Renal cortical epithelial cell (primary cell): ENCODE measurements around the gene TMPRSS13. TPM values are rescaled to one million over a fixed set of nuclear protein-coding genes. Genes with fewer than 3 reads are reported as not detected.

ENCODE experiments used
- DNase-seq: peaks from one replicate; pipeline ENCODE4 v3.0.0-alpha.2; 2011; ENCODE audit warnings: low read depth
- total RNA-seq: library from RNA; depleted of rRNA; stranded (reverse); fragments of >200 nt; gene quantifications from 2 replicates; pipeline ENCODE4 v1.2.3, GENCODE V29; 2014

The TMPRSS13 gene
- total RNA-seq, 1 donor from 2014 or later = not detected

GRCh38 chr11:117892651-117893050 is 36.6 kb downstream of the TMPRSS13 start:
- DNase-seq = no peak

GRCh38 chr11:117891362-117891761 is 37.8 kb downstream of the TMPRSS13 start:
- DNase-seq = no peak

GRCh38 chr11:117888139-117888566 is 41.0 kb downstream of the TMPRSS13 start:
- DNase-seq = peak; percentile 31

GRCh38 chr11:117887431-117888138 is 41.6 kb downstream of the TMPRSS13 start:
- DNase-seq = no peak

GRCh38 chr11:117885777-117886176 is 43.4 kb downstream of the TMPRSS13 start:
- no peak for DNase-seq

- peak; percentile 47 for DNase-seq
These were observed 44.2 kb downstream of the TMPRSS13 start for GRCh38 chr11:117884994-117885393.

DNA sequence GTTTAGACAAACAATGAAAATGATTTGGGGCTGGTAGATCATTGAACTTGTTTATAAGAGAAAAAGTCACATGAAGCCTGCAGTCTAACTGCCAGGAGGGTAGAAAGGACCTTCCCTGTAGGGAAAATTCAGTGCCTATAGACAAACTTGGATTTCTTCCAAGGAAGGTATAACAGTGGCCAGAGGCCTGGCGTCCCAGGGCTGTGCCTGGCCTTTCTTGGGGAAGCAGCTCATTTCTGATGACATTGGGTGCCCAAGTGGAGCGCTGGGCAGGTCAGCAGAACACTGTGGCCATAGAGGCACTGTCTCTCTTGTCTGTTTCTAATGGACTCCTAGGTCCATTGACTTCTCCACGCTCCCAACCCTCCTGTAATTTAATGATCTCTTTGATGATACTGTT is 46.1 kb downstream of the TMPRSS13 start:
- no peak for DNase-seq

- DNase-seq = no peak
These were observed 46.8 kb downstream of the TMPRSS13 start for GRCh38 chr11:117882311-117882905.

GRCh38 chr11:117881217-117881616 is 48.0 kb downstream of the TMPRSS13 start:
- no peak for DNase-seq

DNA sequence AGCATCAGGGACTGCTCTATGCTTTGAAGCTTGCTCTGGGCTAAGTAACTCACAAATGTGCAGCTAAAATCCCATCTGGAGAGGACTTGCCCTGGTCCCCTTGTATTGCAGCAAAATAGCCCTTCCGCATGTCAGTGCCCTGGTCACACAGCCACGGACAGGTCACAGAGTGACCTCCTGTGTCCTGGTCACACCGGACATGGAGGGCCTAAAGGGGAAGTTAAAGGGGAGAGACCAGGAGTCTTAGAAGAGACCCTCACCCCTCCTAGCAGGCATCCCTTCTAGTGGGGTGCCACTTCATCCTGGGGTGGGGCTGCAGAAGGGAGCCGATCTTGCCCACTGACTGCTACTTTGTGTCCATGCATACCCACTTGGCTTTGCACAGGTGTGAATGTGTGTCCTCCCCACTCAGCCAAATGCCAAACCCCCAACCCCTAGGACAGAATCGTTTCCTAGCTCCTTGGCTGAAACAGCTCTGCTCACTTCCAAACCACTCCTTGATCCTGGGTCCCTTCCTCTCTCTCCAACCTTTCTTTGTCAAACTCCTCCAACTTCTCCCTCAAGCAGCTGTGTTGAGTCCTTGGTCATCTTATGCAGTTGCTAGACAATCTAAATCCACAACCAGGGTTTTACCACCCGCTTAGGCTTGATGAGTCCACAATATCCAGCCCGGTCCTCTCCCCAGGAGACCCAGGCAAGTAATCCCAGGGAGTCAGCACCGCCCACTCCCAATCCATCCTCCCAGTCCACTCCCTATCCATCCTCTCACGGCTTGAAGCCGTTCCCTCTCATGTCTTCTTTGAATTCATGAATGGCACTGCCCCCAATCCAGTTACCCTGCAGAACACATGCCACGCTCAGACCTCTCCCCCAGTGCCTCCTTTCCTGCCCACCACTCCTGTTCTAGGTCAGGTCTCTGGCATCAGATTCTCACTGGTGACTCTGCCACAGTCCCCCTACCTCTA is 49.4 kb downstream of the TMPRSS13 start:
- DNase-seq = no peak

- DNase-seq = no peak
These were observed 50.2 kb downstream of the TMPRSS13 start for GRCh38 chr11:117878939-117879475.

- DNase-seq = no peak
These were observed 50.8 kb downstream of the TMPRSS13 start for GRCh38 chr11:117878314-117878938.

GRCh38 chr11:117877120-117877784 is 52.0 kb downstream of the TMPRSS13 start:
- DNase-seq = no peak

DNA sequence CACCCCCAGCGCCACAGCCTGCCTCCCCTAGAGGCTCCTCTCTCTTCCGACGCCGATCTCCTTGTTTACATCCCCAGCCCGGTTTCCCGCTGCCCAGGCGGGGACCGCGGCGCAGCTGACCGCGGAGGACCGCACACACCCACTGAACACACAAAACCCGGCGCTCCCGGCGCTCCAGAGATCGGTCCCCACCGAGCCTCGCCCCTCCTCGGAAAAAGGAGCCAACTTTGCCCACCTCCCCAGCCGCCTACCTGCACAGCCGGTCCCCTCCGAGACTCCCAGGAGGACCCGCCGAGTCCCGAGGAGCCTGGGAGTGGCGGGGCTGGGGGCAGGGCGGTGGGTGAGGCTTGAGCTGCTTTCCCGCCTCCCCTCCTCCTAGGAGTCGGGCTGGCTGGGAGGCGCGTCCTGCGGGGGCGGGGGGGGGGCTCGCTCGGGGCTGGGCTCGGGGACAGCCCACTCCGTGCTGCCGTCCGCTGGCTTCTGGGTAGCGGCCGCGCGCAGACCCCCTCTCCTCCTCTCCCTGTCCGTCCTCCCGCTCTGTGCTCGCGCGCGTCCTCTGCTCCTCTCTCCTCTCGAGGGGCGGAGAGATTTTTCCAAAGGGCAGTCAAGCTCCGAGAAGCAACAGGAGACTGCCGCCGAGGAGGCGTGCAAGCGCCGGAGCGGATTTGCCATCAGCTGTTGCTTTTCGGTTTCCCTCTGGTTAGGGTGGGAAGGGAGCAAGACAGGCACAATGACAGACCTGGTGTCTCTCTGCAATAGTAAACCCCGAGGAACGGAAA is 52.7 kb downstream of the TMPRSS13 start, which contains the start of gene FXYD6:
Gene FXYD6, minus strand, starts transcription at position 318 of the 779 bp plus-strand sequence. CDS start 33,882 bp downstream, outside the sequence.
- DNase-seq = no peak

DNA sequence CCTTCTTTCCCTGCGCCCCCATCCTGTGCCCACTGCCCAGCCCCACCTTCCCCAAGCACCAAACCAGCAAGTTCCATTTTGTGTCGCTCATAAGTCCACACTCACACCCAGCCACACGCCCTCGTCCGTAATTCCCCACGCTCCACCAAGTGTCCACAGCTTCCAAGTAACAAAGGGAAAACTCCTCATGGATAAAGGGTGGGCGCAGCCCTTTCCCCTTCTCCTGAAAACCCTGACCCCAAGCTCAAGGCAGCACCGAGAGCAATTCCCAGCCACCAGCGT is 53.2 kb downstream of the TMPRSS13 start:
- no peak for DNase-seq

DNA sequence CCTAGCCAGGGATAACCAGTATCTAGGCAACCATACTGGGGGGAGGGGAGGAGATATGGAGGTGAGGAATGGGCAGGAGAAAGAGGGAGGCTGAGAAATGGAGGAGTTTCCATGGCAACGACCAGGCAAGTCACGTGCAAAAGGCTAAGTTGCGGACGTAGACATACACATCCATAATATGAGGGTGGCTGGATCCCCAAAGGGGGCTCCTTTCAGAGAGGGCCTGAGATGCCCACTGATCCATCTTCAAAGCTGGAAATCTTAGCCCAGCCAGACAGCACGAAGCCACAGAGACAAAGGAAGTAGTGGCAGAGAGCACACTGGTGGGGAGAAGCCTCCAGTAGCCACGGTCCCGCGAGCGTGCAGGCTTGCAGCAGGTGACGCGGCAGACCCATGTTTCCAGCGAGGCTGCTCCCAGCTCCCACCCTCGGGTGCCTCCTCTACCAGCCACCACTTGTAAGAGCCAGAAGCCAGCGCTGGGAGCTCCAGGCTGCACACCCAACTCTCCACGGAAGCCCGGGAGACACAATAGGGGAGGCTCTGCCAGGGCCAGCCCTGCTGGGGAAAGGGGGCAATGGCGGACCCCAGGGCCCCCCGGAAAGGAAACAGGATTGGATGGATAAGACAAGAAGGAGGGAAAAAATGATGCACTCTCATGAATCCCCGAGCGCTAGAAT is 53.7 kb downstream of the TMPRSS13 start:
- DNase-seq = no peak

- no peak for DNase-seq
These were observed 54.3 kb downstream of the TMPRSS13 start for GRCh38 chr11:117874910-117875381.

- no peak for DNase-seq
These were observed 54.8 kb downstream of the TMPRSS13 start for GRCh38 chr11:117874253-117874909.

DNA sequence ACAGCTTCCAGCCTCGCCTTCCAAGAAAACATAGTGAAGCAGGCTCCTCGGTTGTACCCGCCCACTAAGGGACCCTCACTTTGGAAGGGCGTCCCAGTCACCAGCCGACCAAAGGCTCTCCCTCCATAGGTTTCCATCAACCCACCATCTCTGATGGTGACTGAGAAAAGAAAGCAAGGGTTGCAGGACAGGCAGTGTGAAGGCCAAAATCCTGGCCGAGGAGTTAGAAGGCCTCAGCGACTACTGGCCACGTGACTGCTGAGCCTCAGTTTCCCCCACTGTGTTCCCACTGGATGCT is 55.4 kb downstream of the TMPRSS13 start:
- no peak for DNase-seq
